Measurements from ENCODE around the gene SLC25A42.

GRCh38 chr19:19147344-19147743 is 83.5 kb downstream of the SLC25A42 start:
- TF ChIP-seq CTCF (conservative IDR thresholded peaks at IDR 0.05 in 1 of 2, IDR thresholded peaks at IDR 0.05 in 1 of 2; ENCODE audit: extremely low read depth in 1 of 2, insufficient read depth in 1 of 2, low read depth in 1 of 2, low read length in 2 of 2) (no peak), EZH2 (IDR thresholded peaks at IDR 0.05; ENCODE audit: borderline replicate concordance, low read length) (no peak)
